ENCODE results near the gene PLA2G2E. TPM values are rescaled to one million over a fixed set of nuclear protein-coding genes. Genes with fewer than 3 reads are reported as not detected.

Gene PLA2G2E, protein sequence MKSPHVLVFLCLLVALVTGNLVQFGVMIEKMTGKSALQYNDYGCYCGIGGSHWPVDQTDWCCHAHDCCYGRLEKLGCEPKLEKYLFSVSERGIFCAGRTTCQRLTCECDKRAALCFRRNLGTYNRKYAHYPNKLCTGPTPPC
- not detected for total RNA-seq
- not detected for polyA plus RNA-seq
- long read RNA-seq, donor 1: 0 reads
- long read RNA-seq, donor 2: 0 reads

DNA sequence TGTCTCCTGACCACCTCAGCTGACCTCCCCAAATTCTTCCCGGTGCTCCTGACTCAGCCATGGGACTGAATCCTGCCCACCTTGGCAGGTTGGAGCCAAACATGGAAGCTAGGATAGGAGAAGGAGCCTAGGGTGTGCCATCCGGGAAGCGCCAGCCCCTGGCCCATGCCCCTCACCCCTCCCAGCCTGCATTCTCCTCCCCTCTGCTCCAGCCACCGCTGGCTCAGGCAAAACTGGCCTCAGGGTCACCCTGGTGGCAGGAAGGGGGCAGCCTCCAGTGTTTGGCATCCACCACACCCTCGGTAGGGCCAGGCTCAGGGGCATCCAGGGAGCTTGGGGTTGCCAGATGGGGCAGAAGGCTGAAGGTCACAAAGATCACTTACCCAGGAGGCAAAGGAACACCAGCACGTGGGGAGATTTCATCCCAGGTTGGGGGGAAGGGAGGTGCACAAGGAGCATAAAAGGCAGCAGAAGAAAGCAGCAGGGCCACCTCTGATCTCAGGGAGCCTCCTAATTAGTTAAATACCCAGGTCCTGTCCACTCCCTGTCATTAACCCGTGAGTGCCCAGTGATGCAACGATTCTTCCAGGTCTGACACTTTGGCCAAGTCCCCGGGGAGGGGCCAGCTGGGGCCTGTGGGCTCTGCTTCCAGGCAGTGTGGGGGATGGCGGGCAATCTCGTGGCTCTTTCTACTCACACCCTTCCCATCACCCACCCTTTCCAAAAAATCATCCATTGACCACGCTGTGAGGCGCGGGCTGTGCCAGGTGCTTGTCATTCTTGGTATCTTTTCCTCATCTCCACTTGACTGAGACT, at the start of gene PLA2G2E:
Gene PLA2G2E, minus strand, starts transcription at position 481 of the 816 bp plus-strand sequence. Its CDS starts 58 bp downstream, at position 423.
- no peak for DNase-seq
- Histone ChIP-seq H3K36me3 (no peaks in the 10 kb centered on the region), H3K27me3 (replicated peaks in 1 of 7) (peaks cover 0 to 10% (median 0%) of the 10 kb centered on the region in 7 donors), H3K27ac (no peak within 1 kb of the TSS), H3K4me1 (peaks cover 0 to 14% (median 4%) of the 10 kb centered on the region in 6 donors), H3K4me3 (no peak within 1 kb of the TSS), H3K9me3 (no peaks in the 10 kb centered on the region)
- intact Hi-C loops (cut with DNase I; ENCODE audit: low total_unique reads): no loop called here
- TF ChIP-seq POLR2A (IDR thresholded peaks at IDR 0.05) (no peak), POLR2AphosphoS5 (IDR thresholded peaks at IDR 0.05) (no peak)
- TF ChIP-seq, protein P1, sequence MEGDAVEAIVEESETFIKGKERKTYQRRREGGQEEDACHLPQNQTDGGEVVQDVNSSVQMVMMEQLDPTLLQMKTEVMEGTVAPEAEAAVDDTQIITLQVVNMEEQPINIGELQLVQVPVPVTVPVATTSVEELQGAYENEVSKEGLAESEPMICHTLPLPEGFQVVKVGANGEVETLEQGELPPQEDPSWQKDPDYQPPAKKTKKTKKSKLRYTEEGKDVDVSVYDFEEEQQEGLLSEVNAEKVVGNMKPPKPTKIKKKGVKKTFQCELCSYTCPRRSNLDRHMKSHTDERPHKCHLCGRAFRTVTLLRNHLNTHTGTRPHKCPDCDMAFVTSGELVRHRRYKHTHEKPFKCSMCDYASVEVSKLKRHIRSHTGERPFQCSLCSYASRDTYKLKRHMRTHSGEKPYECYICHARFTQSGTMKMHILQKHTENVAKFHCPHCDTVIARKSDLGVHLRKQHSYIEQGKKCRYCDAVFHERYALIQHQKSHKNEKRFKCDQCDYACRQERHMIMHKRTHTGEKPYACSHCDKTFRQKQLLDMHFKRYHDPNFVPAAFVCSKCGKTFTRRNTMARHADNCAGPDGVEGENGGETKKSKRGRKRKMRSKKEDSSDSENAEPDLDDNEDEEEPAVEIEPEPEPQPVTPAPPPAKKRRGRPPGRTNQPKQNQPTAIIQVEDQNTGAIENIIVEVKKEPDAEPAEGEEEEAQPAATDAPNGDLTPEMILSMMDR (IDR thresholded peaks at IDR 0.05 in 8 of 11, conservative IDR thresholded peaks at IDR 0.05 in 3 of 11): no peak
- 63 to 71% (median 66%) methylated on average over 12 to 14 of the region's 14 CpGs for WGBS, 5 donors

DNA sequence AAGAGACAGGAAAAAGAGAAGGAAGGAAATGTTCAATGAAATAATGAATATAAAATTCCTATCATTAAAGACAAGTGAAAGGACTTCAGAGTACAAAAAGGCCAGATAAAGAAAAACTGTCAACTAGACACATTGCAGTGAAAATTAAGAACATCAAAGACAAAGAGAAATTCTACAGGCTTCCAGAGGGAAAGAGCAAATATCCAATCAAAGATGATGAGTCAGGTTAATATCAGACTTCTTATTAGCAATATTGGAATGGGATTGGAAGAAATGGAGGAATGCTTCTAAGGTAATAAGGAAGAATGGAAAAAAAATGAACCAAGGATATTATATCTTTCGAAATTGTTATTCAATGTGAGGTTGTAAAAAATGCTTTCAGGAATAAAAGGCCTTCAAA, 48.2 kb upstream of the PLA2G2E start:
- intact Hi-C loops (cut with DNase I; ENCODE audit: low total_unique reads): loop anchor here (5.0 kb wide), 1 partner anchor 181 kb away; no protein-coding TSS in a partner anchor
- DNase-seq: no peak
- 81 to 88% (median 87%) methylated on average over 1 of the region's 1 CpG for WGBS, 5 donors

DNA sequence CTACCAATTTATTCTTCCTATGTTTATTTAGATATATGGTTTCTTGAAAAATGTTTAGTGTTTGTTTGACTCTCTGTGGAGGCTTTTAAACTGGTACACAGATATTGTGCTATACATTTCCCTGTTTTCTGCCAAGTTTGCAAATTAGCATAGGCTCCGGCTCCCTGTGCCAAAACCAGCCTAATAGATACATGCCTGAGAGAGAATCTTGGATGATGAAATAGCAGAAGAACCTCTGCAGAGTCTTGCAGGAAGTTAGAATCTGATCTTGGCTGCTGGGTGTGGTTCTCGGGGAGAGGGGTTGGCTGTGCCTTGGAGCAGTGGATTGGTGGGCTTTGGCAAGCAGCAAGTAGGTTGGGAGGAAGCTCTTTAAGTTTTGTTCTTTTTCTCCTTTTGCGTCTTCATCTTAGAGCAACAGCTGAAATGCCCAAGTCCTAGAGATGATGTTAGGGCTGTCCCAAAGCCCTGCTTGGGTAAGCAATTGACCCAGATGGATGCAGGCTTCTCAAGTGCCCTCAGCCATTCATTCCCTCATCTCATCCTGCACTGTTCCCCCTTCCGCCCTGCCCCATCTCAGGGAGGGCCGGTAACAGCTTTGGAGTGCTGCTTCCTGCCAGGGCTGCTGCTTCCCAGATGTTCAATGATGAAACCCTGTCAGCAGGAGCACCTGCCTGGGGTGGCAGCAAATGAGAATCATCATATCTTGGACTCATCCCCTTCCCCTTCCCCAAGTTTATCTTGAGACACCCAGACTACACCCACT, 46.7 kb upstream of the PLA2G2E start:
- Histone ChIP-seq H3K27ac (no peak overlapping the region), H3K4me1 (peaks cover 0 to 3% (median 0%) of the 10 kb centered on the region in 6 donors), H3K36me3 (no peaks in the 10 kb centered on the region), H3K4me3 (no peak overlapping the region), H3K9me3 (no peaks in the 10 kb centered on the region), H3K27me3 (replicated peaks in 1 of 7) (peaks cover 0 to 21% (median 0%) of the 10 kb centered on the region in 7 donors)
- WGBS, 5 donors: 53 to 70% (median 59%) methylated on average over 5 of the region's 5 CpGs
- intact Hi-C loops (cut with DNase I; ENCODE audit: low total_unique reads): loop anchor here (5.0 kb wide), 1 partner anchor 182 kb away; no protein-coding TSS in a partner anchor
- no peak for TF ChIP-seq POLR2A (IDR thresholded peaks at IDR 0.05)
- TF ChIP-seq, protein P1 (IDR thresholded peaks at IDR 0.05 in 8 of 11, conservative IDR thresholded peaks at IDR 0.05 in 3 of 11): no peak
- TF ChIP-seq POLR2AphosphoS5 (IDR thresholded peaks at IDR 0.05): no peak
- DNase-seq: no peak

More for the DNA sequence above, 48.2 kb upstream of the PLA2G2E start:
- no peak overlapping the region for H3K4me3 ChIP-seq
- peaks cover 0 to 7% (median 0%) of the 10 kb centered on the region in 6 donors for H3K4me1 ChIP-seq
- no peaks in the 10 kb centered on the region for H3K36me3 ChIP-seq
- no peak overlapping the region for H3K27ac ChIP-seq
- TF ChIP-seq POLR2AphosphoS5 (IDR thresholded peaks at IDR 0.05) (no peak), POLR2A (IDR thresholded peaks at IDR 0.05) (no peak)
- TF ChIP-seq, protein P1 (IDR thresholded peaks at IDR 0.05 in 8 of 11, conservative IDR thresholded peaks at IDR 0.05 in 3 of 11): no peak
- H3K9me3 ChIP-seq: no peaks in the 10 kb centered on the region
- peaks cover 0 to 25% (median 0%) of the 10 kb centered on the region in 7 donors for H3K27me3 ChIP-seq (replicated peaks in 1 of 7)

Data from spleen (tissue), 13 donors.